Caco-2 (cell line): Measurements from ENCODE around the gene PDK1. TPM values are rescaled to one million over a fixed set of nuclear protein-coding genes. Genes with fewer than 3 reads are reported as not detected.

Experiments
- BruUV-seq: library from RNA; stranded (reverse); fragments of 400-500 nt; replicated peaks from 2 replicates; lab custom pipeline; 2021; lab: Mats Ljungman, UMichigan
- CTCF ChIA-PET: fragments of 300-600 bp; sonication (Branson Sonifier 250); formaldehyde crosslinking; loops from one replicate; lab custom pipeline; 2022; ENCODE audit warnings: antibody characterized with exemption; lab: Charles Lee
- POLR2A ChIA-PET: fragments of 300-600 bp; sonication (Branson Sonifier 250); formaldehyde crosslinking; loops from one replicate; lab custom pipeline; 2022; ENCODE audit warnings: antibody characterized with exemption; lab: Charles Lee
- DNase-seq, 2 experiments: peaks; one replicate each; pipeline versions ENCODE4 v3.0.0 to v3.0.0-alpha.2; 2020 to 2022
- H3K27me3 ChIP-seq: replicated peaks from 2 replicates; pipeline ENCODE4 v1.6.0; 2011; ENCODE audit warnings: low read length; ENCODE audit not compliant: control insufficient read depth, insufficient read depth
- H3K36me3 ChIP-seq: 2 replicates; pipeline ENCODE4 v1.5.1; 2011; ENCODE audit warnings: low read length; ENCODE audit not compliant: control insufficient read depth, insufficient read depth
- H3K4me1 ChIP-seq: fragments of 250-450 bp; sonication (Bioruptor Pico); 2 replicates; pipeline ENCODE4 v1.5.1; 2020; ENCODE audit warnings: mild to moderate bottlenecking
- H3K4me3 ChIP-seq: 2 replicates; pipeline ENCODE4 v1.5.1; 2011; ENCODE audit warnings: low read depth, mild to moderate bottlenecking, control low read depth, low read length
- H3K9me3 ChIP-seq: fragments of 250-450 bp; sonication (Bioruptor Pico); 2 replicates; pipeline ENCODE4 v1.5.1; 2020; ENCODE audit warnings: mild to moderate bottlenecking, moderate library complexity
- H3K27ac Mint-ChIP-seq: one replicate; pipeline ENCODE4 v1.8.0; 2022; ENCODE audit warnings: mixed read lengths; ENCODE audit not compliant: unreplicated experiment
- H3K27me3 Mint-ChIP-seq: one replicate; pipeline ENCODE4 v1.8.0; 2022; ENCODE audit warnings: mixed read lengths; ENCODE audit not compliant: insufficient read depth, unreplicated experiment
- H3K36me3 Mint-ChIP-seq: one replicate; pipeline ENCODE4 v1.8.0; 2022; ENCODE audit warnings: mild to moderate bottlenecking, mixed read lengths; ENCODE audit not compliant: insufficient read depth, unreplicated experiment
- H3K4me1 Mint-ChIP-seq: one replicate; pipeline ENCODE4 v1.8.0; 2022; ENCODE audit warnings: low read depth, mixed read lengths; ENCODE audit not compliant: unreplicated experiment
- H3K4me3 Mint-ChIP-seq: one replicate; pipeline ENCODE4 v1.8.0; 2022; ENCODE audit warnings: mild to moderate bottlenecking, moderate library complexity, mixed read lengths; ENCODE audit not compliant: unreplicated experiment
- H3K9me3 Mint-ChIP-seq: one replicate; pipeline ENCODE4 v1.8.0; 2022; ENCODE audit warnings: mixed read lengths; ENCODE audit not compliant: unreplicated experiment
- intact Hi-C: fragments of 100-400 bp; cut with micrococcal nuclease; formaldehyde crosslinking; loops from one replicate; pipeline ENCODE4 v1.10.0; 2022; ENCODE audit not compliant: unreplicated experiment
- total RNA-seq: library from RNA; stranded (reverse); gene quantifications from 2 replicates; pipeline ENCODE4 v1.2.3, GENCODE V29; 2022
- TF ChIP-seq, protein P1 (sequence below), 2 experiments: fragments of 200-600 bp in 1 of 2; IDR thresholded peaks; 1 replicate in 1 of 2; 2 replicates in 1 of 2; pipeline versions ENCODE4 v1.5.1 to v1.8.0; 2011 to 2022; ENCODE audit warnings: antibody characterized with exemption in 1 of 2, control low read depth in 1 of 2, inconsistent platforms in 1 of 2, low read depth in 1 of 2, low read length in 1 of 2, mild to moderate bottlenecking in 1 of 2, moderate library complexity in 1 of 2; ENCODE audit not compliant: insufficient read depth in 1 of 2, severe bottlenecking in 1 of 2, unreplicated experiment in 1 of 2

The PDK1 gene
- total RNA-seq, 1 experiment from 2014 or later, result 11.0 TPM

DNA sequence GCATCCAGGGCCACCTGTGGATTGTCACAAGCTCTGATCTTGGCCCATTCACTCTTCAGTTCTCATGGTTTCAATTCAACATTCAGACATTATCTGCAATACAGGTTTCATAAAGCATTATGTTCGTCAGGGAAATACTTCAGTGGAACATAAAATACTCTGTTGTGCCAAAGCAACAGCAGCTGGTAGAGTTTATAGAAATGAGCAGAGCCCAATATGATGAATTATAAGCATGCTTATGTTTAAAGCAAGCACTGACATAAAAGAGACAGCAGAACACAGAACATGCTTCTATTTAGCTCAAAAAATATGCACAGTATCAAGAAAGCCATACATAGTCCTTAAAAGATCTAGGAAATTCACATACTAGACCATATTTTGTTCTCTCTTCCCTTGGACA lies 71.3 kb downstream of the PDK1 start:
- Histone ChIP-seq H3K4me3 (no peak overlapping the region), H3K36me3 (no peaks in the 10 kb centered on the region), H3K27me3 (no peaks in the 10 kb centered on the region), H3K9me3 (peaks cover 6% of the 10 kb centered on the region), H3K4me1 (no peaks in the 10 kb centered on the region)
- DNase-seq, result no peak
- ChIA-PET CTCF (no interaction called here), POLR2A (no interaction called here)
- Mint-ChIP-seq H3K4me1 (no peaks in the 10 kb centered on the region), H3K36me3 (no peaks in the 10 kb centered on the region), H3K9me3 (peaks cover 20% of the 10 kb centered on the region), H3K27me3 (no peaks in the 10 kb centered on the region), H3K4me3 (no peak overlapping the region), H3K27ac (no peak overlapping the region)
- no TSS peak for BruUV-seq
- intact Hi-C loops, result no loop called here
- TF ChIP-seq, protein P1, sequence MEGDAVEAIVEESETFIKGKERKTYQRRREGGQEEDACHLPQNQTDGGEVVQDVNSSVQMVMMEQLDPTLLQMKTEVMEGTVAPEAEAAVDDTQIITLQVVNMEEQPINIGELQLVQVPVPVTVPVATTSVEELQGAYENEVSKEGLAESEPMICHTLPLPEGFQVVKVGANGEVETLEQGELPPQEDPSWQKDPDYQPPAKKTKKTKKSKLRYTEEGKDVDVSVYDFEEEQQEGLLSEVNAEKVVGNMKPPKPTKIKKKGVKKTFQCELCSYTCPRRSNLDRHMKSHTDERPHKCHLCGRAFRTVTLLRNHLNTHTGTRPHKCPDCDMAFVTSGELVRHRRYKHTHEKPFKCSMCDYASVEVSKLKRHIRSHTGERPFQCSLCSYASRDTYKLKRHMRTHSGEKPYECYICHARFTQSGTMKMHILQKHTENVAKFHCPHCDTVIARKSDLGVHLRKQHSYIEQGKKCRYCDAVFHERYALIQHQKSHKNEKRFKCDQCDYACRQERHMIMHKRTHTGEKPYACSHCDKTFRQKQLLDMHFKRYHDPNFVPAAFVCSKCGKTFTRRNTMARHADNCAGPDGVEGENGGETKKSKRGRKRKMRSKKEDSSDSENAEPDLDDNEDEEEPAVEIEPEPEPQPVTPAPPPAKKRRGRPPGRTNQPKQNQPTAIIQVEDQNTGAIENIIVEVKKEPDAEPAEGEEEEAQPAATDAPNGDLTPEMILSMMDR (IDR thresholded peaks at IDR 0.05; ENCODE audit: insufficient read depth in 1 of 2, low read depth in 1 of 2, low read length in 1 of 2, severe bottlenecking in 1 of 2, unreplicated experiment in 1 of 2), result no peak

DNA sequence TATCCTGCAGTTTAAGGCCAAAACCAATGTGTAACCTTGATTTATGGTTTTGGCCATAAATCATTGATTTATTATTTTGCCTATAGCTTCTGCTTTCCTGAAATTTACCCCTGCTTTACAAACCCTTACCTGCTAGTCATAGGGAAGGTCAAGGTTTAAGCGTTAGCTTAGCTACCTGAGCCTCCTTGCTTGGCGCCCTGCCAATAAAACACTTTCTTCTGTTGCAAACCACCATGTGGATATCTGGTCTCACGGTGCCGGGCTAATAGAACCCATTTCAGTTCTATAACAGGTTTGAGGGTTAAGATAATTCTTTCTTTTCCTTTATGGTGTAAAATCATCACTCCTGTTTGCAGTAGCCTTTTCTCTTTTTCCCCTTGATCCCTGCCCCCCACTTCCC lies 72.2 kb downstream of the PDK1 start:
- no peaks in the 10 kb centered on the region for H3K4me1 ChIP-seq
- Mint-ChIP-seq H3K4me3 (no peak overlapping the region), H3K4me1 (no peaks in the 10 kb centered on the region), H3K27ac (no peak overlapping the region), H3K36me3 (peaks cover 5% of the 10 kb centered on the region), H3K27me3 (no peaks in the 10 kb centered on the region), H3K9me3 (peaks cover 20% of the 10 kb centered on the region)
- intact Hi-C loops, result no loop called here
- no peak for DNase-seq
- H3K27me3 ChIP-seq, result no peaks in the 10 kb centered on the region
- H3K4me3 ChIP-seq, result no peak overlapping the region
- peaks cover 6% of the 10 kb centered on the region for H3K9me3 ChIP-seq
- BruUV-seq, result no TSS peak
- POLR2A ChIA-PET, result no interaction called here
- CTCF ChIA-PET, result no interaction called here
- TF ChIP-seq, protein P1 (IDR thresholded peaks at IDR 0.05; ENCODE audit: insufficient read depth in 1 of 2, low read depth in 1 of 2, low read length in 1 of 2, severe bottlenecking in 1 of 2, unreplicated experiment in 1 of 2), result no peak
- H3K36me3 ChIP-seq, result no peaks in the 10 kb centered on the region

DNA sequence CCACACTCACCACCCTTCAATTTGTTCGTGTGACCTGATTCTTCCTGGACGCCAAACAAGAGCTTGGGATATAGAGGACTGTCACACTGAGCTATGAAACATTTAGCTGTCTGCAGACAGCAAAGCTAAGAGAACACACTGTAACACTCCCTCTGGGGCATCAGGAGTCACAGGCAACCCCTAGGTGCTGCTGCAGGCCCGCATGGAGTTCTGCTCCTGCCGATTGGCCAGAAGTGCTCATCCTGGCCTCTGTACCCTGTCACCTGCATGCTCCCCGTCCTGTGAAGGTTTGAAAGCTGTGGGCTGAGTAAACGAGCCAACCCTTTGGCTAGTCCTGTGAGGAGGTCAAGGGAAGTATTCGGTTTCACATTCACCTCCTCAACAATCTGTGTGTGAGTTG lies 73.7 kb downstream of the PDK1 start:
- peaks cover 12% of the 10 kb centered on the region for H3K9me3 Mint-ChIP-seq
- no peaks in the 10 kb centered on the region for H3K4me1 Mint-ChIP-seq
- H3K36me3 ChIP-seq, result no peaks in the 10 kb centered on the region
- H3K4me1 ChIP-seq, result no peaks in the 10 kb centered on the region
- no peaks in the 10 kb centered on the region for H3K27me3 ChIP-seq
- H3K9me3 ChIP-seq, result peaks cover under 1% of the 10 kb centered on the region
- no peak overlapping the region for H3K4me3 Mint-ChIP-seq
- no peak overlapping the region for H3K4me3 ChIP-seq
- H3K27me3 Mint-ChIP-seq, result no peaks in the 10 kb centered on the region
- TF ChIP-seq, protein P1 (IDR thresholded peaks at IDR 0.05; ENCODE audit: insufficient read depth in 1 of 2, low read depth in 1 of 2, low read length in 1 of 2, severe bottlenecking in 1 of 2, unreplicated experiment in 1 of 2), result no peak
- peaks cover 5% of the 10 kb centered on the region for H3K36me3 Mint-ChIP-seq
- H3K27ac Mint-ChIP-seq, result no peak overlapping the region
- intact Hi-C loops, result no loop called here
- BruUV-seq, result no TSS peak
- no peak for DNase-seq
- CTCF ChIA-PET, result no interaction called here
- POLR2A ChIA-PET, result no interaction called here
